Left lung (tissue), 10 donors: ENCODE results near the gene PSMB7. TPM values are rescaled to one million over a fixed set of nuclear protein-coding genes. Genes with fewer than 3 reads are reported as not detected.

Experiments used
- ATAC-seq: fragments of 200-7000 bp; cut with Tn5 transposase; one replicate; pipeline ENCODE4 v1.9.1; 2020; ENCODE audit warnings: moderate library complexity
- DNase-seq, 4 donors: peaks; one replicate each; pipeline ENCODE4 v3.0.0-alpha.2; 2013 to 2020
- H3K27ac ChIP-seq, 2 donors: fragments of 200-600 bp; sonication (generic) in 1 of 2; one replicate each; pipeline versions ENCODE4 v1.5.0 to v1.8.0; 2020 to 2021
- H3K27me3 ChIP-seq, 2 donors: fragments of 200-600 bp; sonication (generic) in 1 of 2; one replicate each; pipeline versions ENCODE4 v1.5.0 to v1.8.0; 2020 to 2021
- H3K36me3 ChIP-seq, 2 donors: fragments of 200-600 bp; sonication (generic) in 1 of 2; one replicate each; pipeline versions ENCODE4 v1.5.0 to v1.8.0; 2020 to 2021
- H3K4me1 ChIP-seq, 2 donors: fragments of 200-600 bp; one replicate each; pipeline ENCODE4 v1.8.0; 2021
- H3K4me3 ChIP-seq, 2 donors: fragments of 200-600 bp; sonication (generic) in 1 of 2; one replicate each; pipeline versions ENCODE4 v1.5.0 to v1.8.0; 2020 to 2021; ENCODE audit warnings: mild to moderate bottlenecking in 1 of 2
- H3K9me3 ChIP-seq, 2 donors: fragments of 200-600 bp; sonication (generic) in 1 of 2; one replicate each; pipeline versions ENCODE4 v1.5.0 to v1.8.0; 2020 to 2021
- intact Hi-C, 2 donors: fragments of 100-400 bp; cut with DNase I; formaldehyde crosslinking; loops; one replicate each; pipeline versions ENCODE4 v1.11.2 to v1.14.2; 2022
- polyA plus RNA-seq, 6 donors: library from polyadenylated mRNA; unstranded; fragments of 120-200 nt; gene quantifications; one replicate each; pipeline ENCODE4 v1.2.1, GENCODE V29; 2013; ENCODE audit not compliant: insufficient read length in 6 of 6
- total RNA-seq, 2 donors: library from RNA; stranded (reverse); fragmentation: NEBNext Ultra II Directional; extraction: Animal tissue kit (Norgen Biotek cat#: 25700); gene quantifications; one replicate each; pipeline ENCODE4 v1.2.1, GENCODE V29; 2021
- TF ChIP-seq, protein P1 (sequence below), 2 donors: fragments of 200-600 bp; sonication (generic) in 1 of 2; IDR thresholded peaks; one replicate each; pipeline versions ENCODE4 v1.5.0 to v1.8.0; 2021; ENCODE audit warnings: antibody characterized with exemption in 2 of 2
- donor health status: DM: no; HTN: yes; CAD: no.
- donor health status: DM: no; HTN: no; CAD: no.

Gene PSMB7
- total and polyA plus RNA-seq, 8 donors = 86.3 to 220 (median 203) TPM

DNA sequence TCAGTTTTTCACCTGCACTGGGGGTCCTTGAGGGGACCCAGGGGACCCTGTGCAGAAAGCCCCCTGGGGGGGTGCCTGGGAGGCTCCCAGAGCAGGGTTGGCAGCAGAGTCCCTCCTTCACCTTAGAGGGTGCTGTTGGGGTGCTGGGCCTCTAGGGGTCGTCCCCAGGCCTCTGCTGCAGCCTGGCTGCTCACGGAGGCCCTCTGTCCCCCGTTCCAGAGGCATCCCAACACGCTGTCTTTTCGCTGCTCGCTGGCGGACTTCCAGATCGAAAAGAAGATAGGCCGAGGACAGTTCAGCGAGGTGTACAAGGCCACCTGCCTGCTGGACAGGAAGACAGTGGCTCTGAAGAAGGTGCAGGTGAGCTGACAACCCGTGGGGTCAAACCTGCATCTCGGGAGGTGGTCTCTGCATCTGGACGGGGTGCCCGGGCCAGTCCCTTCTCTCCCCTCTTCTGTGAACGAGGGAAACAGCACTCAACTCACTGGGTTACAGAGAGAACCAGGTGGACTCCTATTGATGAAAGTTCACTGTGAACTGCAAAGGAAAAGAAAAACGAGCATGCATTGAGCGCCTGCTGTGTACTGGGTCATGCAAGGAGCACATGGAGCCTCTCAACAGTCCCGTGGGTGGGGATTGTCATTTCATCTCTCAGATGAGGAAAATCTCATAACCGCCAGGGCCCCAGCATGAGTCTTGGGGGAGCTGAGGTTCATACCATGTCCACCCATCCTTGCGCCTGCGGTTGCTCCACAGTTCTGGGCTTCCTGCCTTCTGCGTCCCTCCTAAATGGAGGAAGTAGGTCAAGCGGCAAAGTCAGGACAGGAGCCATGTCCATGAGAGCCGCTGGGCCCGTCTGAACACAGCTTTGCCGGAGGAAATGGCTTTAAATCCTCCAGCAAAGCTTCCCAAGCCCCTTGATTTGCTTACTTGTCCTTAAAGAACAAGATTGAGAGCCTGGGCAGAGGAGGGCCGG, 102.7 kb downstream of the PSMB7 start:
- Histone ChIP-seq H3K4me1 (no peaks in the 10 kb centered on the region), H3K9me3 (no peaks in the 10 kb centered on the region), H3K27me3 (no peaks in the 10 kb centered on the region), H3K36me3 (peaks cover 0 to 96% of the 10 kb centered on the region in 2 donors), H3K27ac (no peak overlapping the region), H3K4me3 (no peak overlapping the region)
- ATAC-seq = no peak
- TF ChIP-seq, protein P1, sequence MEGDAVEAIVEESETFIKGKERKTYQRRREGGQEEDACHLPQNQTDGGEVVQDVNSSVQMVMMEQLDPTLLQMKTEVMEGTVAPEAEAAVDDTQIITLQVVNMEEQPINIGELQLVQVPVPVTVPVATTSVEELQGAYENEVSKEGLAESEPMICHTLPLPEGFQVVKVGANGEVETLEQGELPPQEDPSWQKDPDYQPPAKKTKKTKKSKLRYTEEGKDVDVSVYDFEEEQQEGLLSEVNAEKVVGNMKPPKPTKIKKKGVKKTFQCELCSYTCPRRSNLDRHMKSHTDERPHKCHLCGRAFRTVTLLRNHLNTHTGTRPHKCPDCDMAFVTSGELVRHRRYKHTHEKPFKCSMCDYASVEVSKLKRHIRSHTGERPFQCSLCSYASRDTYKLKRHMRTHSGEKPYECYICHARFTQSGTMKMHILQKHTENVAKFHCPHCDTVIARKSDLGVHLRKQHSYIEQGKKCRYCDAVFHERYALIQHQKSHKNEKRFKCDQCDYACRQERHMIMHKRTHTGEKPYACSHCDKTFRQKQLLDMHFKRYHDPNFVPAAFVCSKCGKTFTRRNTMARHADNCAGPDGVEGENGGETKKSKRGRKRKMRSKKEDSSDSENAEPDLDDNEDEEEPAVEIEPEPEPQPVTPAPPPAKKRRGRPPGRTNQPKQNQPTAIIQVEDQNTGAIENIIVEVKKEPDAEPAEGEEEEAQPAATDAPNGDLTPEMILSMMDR (IDR thresholded peaks at IDR 0.05) = no peak
- DNase-seq = no peak
- intact Hi-C loops = no loop called here

DNA sequence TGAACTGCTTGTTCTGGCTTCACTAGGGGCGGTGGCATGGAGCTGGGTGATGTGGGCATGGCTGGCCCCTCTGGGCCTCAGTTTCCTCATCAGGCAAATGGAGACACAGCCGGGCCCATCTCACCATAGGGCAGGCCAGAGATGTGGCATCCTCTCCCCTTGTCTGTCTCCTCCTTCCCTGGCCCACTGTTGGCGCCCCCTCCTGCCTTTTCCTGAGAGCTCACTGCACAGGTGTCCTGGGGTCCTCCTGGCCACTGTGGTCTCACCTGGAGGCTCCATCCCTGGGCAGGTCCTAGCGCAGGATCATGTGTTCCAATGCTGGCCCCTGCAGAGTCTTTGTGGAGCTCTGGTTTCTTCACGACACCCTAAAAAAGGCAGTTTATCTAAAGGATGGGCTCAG, 104.0 kb downstream of the PSMB7 start:
- intact Hi-C loops = no loop called here
- H3K27me3 ChIP-seq = no peaks in the 10 kb centered on the region
- no peak overlapping the region for H3K4me3 ChIP-seq
- ATAC-seq (no peak), DNase-seq (no peak)
- no peaks in the 10 kb centered on the region for H3K9me3 ChIP-seq
- H3K36me3 ChIP-seq = peaks cover 0 to 89% of the 10 kb centered on the region in 2 donors
- H3K4me1 ChIP-seq = peaks cover 0 to 4% of the 10 kb centered on the region in 2 donors
- H3K27ac ChIP-seq = no peak overlapping the region
- TF ChIP-seq, protein P1 (IDR thresholded peaks at IDR 0.05) = no peak

DNA sequence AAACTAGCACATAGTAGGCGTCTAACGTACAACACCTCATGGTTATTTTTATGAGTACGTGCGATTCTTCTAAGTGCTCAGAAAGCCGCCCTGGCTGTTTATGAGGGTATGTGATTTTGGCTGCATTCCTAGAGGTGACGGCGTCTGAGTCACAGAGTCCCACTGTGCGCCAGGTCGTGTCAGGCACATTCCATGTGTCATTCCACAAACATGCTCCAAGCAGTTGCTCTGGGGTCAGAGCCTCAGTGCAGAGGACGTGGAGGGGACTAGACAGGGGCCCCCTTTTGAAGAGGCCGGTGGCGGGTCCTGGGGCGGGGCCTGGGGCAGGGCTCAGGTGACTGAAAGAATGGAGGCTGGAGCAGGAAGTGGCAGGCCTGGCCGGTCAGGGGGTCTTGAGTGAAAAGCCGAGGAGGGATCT, 105.6 kb downstream of the PSMB7 start:
- Histone ChIP-seq H3K27me3 (no peaks in the 10 kb centered on the region), H3K36me3 (peaks cover 0 to 77% of the 10 kb centered on the region in 2 donors), H3K4me1 (peaks cover 0 to 20% of the 10 kb centered on the region in 2 donors), H3K4me3 (no peak overlapping the region), H3K9me3 (no peaks in the 10 kb centered on the region), H3K27ac (no peak overlapping the region)
- ATAC-seq (peak; percentile 69), DNase-seq (no peak)
- TF ChIP-seq, protein P1 (IDR thresholded peaks at IDR 0.05) = no peak
- intact Hi-C loops = no loop called here

DNA sequence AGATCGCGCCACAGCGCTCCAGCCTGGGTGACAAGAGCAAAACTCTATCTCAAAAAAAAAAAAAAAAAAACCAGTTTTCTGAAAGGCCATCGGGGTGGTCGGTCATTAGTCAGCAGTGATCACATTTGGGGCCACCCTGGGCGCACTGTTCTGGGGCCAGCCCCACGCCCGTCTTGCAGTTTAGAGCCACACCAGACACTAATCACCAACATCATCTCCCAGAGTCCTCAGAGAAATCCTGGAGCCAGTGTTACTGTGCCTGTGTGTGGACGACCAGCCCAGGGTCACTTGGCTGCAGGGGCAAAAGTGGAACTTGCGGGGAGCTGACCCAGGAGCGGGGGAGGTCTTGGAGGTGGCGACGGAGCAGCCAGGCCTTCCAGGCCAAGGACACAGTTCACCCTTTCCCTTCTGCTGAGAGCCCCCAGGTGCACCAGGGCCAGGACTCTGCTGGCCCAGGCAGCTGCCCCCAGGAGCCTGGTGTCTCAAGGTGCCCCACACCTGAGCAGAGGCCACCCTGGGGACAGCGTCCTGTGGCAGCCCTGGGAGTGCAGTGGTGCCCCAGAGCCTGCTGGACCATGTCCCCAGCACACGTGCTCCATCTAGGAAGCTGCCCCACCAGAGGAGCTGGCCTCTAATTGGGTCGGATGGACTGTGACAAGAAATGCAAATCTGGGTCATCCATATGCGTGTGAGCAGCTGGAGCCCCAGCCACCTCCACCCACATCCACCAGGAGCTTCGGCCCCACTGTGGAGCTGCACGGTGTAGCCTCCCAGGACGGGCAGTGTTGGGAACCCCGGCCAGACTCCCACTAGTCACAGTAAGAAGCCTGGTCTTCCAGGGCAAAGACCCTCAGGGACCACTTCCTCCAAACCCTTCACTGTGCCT, 106.4 kb downstream of the PSMB7 start:
- H3K4me1 ChIP-seq = peaks cover 0 to 20% of the 10 kb centered on the region in 2 donors
- no peaks in the 10 kb centered on the region for H3K9me3 ChIP-seq
- ATAC-seq (no peak), DNase-seq (no peak)
- H3K27me3 ChIP-seq = no peaks in the 10 kb centered on the region
- H3K36me3 ChIP-seq = peaks cover 0 to 77% of the 10 kb centered on the region in 2 donors
- no peak overlapping the region for H3K27ac ChIP-seq
- TF ChIP-seq, protein P1 (IDR thresholded peaks at IDR 0.05) = no peak
- no peak overlapping the region for H3K4me3 ChIP-seq
- intact Hi-C loops = no loop called here
